NCI-H187 (cell line): ENCODE measurements around the gene GPLD1.

Source experiments
- DNase-seq, 2 experiments: peaks; one replicate each; lab custom pipeline; 2025; lab: John Stamatoyannopoulos, UW

GPLD1 gene

GRCh38 chr6:24382220-24382540 lies 107.2 kb downstream of the GPLD1 start:
- DNase-seq: no peak

DNA sequence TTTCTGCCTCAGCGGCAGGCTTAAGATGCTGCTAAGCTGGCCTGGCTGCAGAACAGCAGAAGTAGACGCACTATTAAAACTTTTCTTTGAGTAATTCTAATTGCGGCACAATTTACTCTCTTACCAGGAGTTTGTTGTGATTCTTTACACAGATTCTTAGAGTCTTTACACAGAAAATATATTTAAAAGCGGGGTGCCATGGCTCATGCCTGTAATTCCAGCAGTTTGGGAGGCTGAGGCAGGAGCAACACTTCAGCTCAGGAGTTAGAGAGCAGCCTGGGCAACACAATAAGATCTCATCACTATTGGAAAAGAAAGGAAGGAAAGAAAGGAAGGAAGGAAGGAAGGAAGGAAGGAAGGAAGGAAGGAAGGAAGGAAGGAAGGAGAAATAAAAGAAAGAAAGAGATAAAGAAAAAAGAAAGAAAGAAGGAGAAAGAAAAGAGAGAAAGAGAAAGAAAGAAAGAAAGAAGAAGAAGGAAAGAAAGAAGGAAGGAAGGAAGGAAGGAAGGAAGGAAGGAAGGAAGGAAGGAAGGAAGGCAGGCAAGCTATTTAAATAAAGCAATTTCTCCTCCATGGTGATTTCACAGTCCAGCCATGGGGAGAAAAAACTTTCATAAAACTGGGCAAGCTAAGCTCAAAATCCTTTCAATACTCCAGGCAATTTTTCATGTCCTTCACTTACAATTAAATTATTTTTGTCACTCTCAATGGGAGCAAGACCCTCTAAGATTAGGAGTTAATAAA lies 107.7 kb downstream of the GPLD1 start:
- DNase-seq: no peak

DNA sequence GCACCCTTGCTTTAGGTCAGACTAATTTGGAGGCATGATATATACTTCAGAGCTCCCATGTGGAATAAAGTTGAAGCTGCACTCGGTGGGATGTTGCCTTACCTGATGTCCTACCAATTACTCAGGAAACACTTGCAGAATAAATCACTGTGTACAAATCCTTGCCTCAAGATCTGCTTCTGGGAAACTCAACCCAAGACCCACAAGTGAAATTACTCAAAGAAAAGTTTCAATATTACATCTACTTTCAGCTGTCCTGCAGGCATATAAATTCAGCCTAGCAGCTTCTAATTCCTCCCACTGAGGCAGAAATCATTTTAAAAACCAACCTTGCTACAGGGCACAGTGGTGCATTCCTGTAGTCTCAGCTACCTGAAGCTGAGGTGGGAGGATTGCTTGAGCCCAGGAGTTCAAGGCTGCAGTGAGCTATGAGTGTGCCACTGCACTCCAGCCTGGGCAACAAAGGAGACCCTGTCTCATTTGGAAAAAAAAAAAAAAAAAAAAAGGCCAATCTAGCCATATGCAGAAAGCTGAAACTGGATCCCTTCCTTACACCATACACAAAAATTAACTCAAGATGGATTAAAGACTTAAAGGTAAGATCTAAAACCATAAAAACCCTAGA lies 110.8 kb downstream of the GPLD1 start:
- no peak for DNase-seq
